Activated naive CD4-positive, alpha-beta T cell treated with anti-CD3 and anti-CD28 coated beads, Interleukin-2, amount 10 ng/mL, durations not matched to agents 7 days and 5 days (primary cell): ENCODE measurements around the gene PLA2G2C.

Source experiments
- CTCF ChIA-PET: fragments of 350-600 bp; sonication (Branson Sonifier 250); formaldehyde crosslinking; loops from one replicate; lab custom pipeline; 2021; ENCODE audit warnings: antibody characterized with exemption; lab: Charles Lee
- DNase-seq: peaks from one replicate; pipeline ENCODE4 v3.0.0-alpha.2; 2020
- H3K27ac Mint-ChIP-seq: one replicate; pipeline ENCODE4 v1.8.0; 2021; ENCODE audit warnings: mild to moderate bottlenecking, moderate library complexity, mixed read lengths
- H3K27me3 Mint-ChIP-seq: one replicate; pipeline ENCODE4 v1.8.0; 2021; ENCODE audit warnings: mild to moderate bottlenecking, mixed read lengths
- H3K36me3 Mint-ChIP-seq: one replicate; pipeline ENCODE4 v1.8.0; 2021; ENCODE audit warnings: mixed read lengths
- H3K4me1 Mint-ChIP-seq: one replicate; pipeline ENCODE4 v1.8.0; 2021; ENCODE audit warnings: mixed read lengths
- H3K4me3 Mint-ChIP-seq: one replicate; pipeline ENCODE4 v1.8.0; 2021; ENCODE audit warnings: mild to moderate bottlenecking, moderate library complexity, mixed read lengths
- H3K9me3 Mint-ChIP-seq: one replicate; pipeline ENCODE4 v1.8.0; 2021; ENCODE audit warnings: mixed read lengths

PLA2G2C gene

DNA sequence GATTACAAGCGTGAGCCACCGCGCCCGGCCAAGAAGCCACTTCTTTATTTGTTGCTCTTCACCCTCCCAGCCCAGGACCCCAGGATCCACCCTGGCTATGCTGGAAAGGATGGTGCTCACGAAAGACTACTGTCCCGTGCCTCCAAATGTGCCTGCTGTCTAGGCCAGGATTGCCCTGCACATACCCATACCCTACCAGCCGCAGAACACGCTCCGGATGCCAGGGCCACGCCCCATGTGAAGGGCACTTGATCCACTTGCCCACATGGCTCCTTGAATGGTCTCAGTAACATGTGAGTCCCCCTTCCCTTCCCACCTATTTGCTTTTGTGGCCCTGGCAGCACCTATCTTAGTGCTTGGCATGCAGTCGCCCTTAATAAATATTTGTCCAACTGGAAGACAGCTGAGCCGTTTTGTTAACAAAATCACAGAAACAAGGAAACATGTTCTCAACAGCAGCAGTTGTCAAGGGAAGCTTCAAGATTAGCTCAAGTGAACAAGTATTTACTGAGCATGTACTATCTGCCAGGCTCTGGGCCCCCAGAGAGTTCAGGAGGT is 14.2 kb downstream of the PLA2G2C start:
- Mint-ChIP-seq H3K9me3 (no peaks in the 10 kb centered on the region), H3K4me3 (no peak overlapping the region), H3K27ac (no peak overlapping the region), H3K36me3 (no peaks in the 10 kb centered on the region), H3K27me3 (peaks cover 13% of the 10 kb centered on the region), H3K4me1 (peaks cover 21% of the 10 kb centered on the region)
- CTCF ChIA-PET, result interaction anchor here (1.0 to 3.7 kb wide), 4 partner anchors 8 to 189 kb away, joined by 3 to 28 read pairs (median 4); no protein-coding TSS in a partner anchor
- DNase-seq, result no peak

DNA sequence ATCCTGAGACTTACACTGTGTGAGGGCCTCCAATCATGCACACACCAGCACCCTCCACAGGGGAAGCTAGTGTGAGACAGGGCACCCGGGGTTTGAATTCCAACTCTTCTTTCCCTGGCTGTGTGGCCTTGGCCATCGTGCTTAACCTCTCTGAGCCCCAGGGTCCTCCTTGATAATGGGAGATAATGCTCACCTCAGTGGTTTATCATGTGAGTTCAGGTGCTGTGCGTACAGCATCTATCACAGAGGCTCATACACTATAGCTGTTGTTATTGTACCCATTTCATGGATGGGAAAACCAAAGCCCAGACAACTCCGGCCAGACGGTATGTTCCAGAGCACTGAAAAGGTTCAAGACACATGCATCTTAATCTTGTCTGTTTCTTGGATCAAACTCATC is 16.4 kb downstream of the PLA2G2C start:
- Mint-ChIP-seq H3K36me3 (peaks cover 3% of the 10 kb centered on the region), H3K27ac (no peak overlapping the region), H3K27me3 (peaks cover 26% of the 10 kb centered on the region), H3K4me1 (peaks cover 17% of the 10 kb centered on the region), H3K4me3 (no peak overlapping the region), H3K9me3 (peaks cover 6% of the 10 kb centered on the region)
- no peak for DNase-seq
- CTCF ChIA-PET, result interaction anchor here (1.5 to 10.2 kb wide), 2 partner anchors 25 to 43 kb away, joined by 3 to 146 read pairs; no protein-coding TSS in a partner anchor

DNA sequence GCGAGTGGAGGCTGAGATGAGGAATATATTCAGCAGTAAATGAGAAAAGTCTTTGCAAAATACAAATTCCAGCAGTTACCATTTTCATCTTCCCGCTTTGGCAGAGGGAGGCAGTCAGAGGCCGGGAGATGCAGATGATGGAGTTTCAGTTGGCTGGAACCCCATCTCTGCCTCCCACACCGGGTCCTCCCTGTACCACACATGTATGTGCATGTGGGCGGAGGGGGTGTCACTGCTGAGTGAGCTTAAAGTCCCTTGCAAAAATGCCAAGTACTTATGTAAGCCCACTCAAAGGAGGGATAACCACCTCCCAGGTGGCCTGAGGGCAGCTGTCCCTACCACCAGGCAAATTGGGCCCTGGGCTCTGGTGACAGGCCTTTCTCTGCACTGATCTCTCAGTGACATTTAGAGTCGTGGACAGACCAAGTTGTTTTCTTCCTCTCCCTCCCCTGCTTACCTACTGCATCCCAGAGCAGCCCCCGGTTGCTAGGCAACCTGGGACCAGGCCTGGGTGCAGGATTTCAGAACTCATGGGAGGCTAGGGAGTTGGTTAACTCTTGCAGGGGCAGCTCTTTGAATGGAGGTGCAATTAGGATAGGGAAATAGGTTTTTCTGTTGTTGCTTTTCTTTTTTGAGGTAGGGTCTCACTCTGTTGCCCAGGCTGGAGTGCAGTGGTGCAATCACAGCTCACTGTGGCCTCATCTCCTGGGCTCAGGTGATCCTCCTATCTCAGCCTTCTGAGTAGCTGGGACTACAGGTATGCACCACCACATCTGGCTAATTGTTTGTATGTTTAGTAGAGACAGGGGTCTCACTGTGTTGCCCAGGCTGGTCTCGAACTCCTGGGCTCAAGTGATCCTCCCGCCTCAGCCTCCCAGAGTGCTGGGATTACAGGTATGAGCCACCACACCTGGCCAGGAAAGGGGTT is 17.5 kb downstream of the PLA2G2C start:
- H3K9me3 Mint-ChIP-seq, result peaks cover 8% of the 10 kb centered on the region
- no peak overlapping the region for H3K27ac Mint-ChIP-seq
- CTCF ChIA-PET, result interaction anchor here (1.5 to 10.2 kb wide), 2 partner anchors 26 to 44 kb away, joined by 3 to 146 read pairs; no protein-coding TSS in a partner anchor
- H3K4me1 Mint-ChIP-seq, result peaks cover 15% of the 10 kb centered on the region
- DNase-seq, result no peak
- no peak overlapping the region for H3K4me3 Mint-ChIP-seq
- H3K36me3 Mint-ChIP-seq, result peaks cover 3% of the 10 kb centered on the region
- peaks cover 35% of the 10 kb centered on the region for H3K27me3 Mint-ChIP-seq

DNA sequence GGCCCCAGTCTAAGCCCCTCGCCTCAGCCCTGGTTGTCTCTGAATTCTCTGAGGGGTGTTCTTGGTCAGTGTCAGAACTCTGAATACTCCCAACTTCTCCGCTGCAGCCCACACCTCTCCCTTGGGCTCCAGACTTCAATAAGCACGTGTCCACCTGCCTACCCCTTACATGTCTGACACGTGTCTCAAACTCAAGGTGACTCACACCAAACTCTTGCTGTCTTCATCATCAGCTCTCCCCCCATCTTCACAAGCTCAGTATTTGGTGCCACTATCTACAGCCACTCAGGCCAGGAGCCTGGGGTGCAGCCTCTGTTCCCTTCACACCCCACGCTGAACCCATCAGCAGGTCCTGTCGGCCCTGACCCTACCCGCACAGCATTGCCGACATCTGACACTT is 19.2 kb downstream of the PLA2G2C start:
- Mint-ChIP-seq H3K4me1 (peaks cover 9% of the 10 kb centered on the region), H3K4me3 (no peak overlapping the region), H3K9me3 (peaks cover 10% of the 10 kb centered on the region), H3K27ac (no peak overlapping the region), H3K27me3 (peaks cover 44% of the 10 kb centered on the region), H3K36me3 (peaks cover 3% of the 10 kb centered on the region)
- no peak for DNase-seq
- CTCF ChIA-PET, result interaction anchor here (0.6 to 10.2 kb wide), 4 partner anchors 13 to 338 kb away, joined by 3 to 146 read pairs (median 5); no protein-coding TSS in a partner anchor

DNA sequence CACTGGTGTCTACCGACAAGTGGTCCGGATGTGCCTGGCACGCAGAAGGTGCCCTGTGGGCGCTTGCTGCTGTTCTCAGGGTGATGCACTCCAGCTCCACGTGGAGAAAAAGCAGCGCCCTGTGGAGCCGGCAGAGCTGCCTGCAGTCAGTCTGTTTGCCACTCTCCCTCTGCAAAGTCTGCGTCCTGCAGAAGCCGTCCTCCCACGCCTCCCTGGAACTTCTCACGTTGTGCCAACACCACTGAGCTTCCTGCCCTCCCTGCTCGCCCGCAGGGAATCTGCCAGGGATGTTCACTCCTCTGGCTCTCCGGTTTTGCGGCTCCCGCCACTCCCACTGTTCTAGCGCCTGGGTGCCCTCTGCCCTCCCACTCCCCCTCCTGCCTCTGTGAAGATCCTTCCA is 20.3 kb downstream of the PLA2G2C start:
- Mint-ChIP-seq H3K27me3 (peaks cover 53% of the 10 kb centered on the region), H3K27ac (no peak overlapping the region), H3K4me3 (no peak overlapping the region), H3K9me3 (peaks cover 16% of the 10 kb centered on the region), H3K36me3 (peaks cover 3% of the 10 kb centered on the region), H3K4me1 (peaks cover under 1% of the 10 kb centered on the region)
- no peak for DNase-seq
- CTCF ChIA-PET, result interaction anchor here (1.0 to 10.2 kb wide), 5 partner anchors 14 to 50 kb away, joined by 3 to 146 read pairs (median 7); no protein-coding TSS in a partner anchor

DNA sequence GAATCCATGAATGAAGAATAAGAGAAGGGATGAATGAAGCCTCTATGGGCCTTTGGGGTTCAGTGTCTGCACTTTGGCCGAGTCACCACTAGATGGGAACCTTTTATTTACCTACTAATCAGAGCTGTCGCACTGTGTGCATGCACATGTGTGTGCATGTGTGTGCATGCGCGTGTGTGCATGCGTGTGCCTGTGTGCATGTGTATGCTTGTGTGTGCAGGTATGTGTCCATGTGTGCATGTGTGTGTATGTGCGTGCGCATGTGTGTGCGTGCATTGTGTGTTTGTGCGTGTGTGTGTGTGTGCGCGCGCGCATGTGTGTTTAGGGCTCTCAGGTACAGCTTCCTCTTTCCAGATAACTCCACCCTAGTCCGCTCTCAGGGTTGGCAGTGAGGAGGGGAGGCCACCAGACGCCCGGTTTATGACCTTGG is 20.8 kb downstream of the PLA2G2C start:
- Mint-ChIP-seq H3K27me3 (peaks cover 57% of the 10 kb centered on the region), H3K4me1 (no peaks in the 10 kb centered on the region), H3K27ac (no peak overlapping the region), H3K36me3 (peaks cover 3% of the 10 kb centered on the region), H3K9me3 (peaks cover 21% of the 10 kb centered on the region), H3K4me3 (no peak overlapping the region)
- peak; percentile 50 for DNase-seq
- CTCF ChIA-PET, result interaction anchor here (1.0 to 10.2 kb wide), 5 partner anchors 14 to 51 kb away, joined by 3 to 146 read pairs (median 7); no protein-coding TSS in a partner anchor

DNA sequence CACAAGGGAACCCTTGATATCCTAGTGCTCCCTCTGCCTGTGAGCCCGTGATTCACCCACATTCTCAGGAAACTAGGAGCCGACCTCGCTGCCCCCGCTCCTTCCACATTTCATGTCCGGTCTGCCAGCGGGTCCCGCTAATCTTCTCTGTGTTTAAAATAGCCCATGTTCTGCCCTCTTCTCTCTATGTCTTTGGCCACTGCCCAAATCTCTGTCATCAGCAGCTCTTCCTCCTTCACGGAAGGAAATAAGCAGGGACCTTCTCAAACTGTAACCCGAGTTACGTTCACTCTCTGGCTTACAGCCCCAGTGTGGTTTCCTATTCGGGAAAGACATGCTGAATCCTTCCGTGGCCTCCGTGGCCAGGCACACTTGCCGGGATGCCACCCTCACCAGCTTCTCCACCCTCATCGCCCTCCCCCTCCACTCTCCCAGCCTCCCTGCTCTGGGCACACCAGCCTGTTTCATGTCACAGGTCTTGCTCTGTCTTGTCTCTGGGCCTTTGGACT is 21.6 kb downstream of the PLA2G2C start:
- Mint-ChIP-seq H3K27me3 (peaks cover 57% of the 10 kb centered on the region), H3K9me3 (peaks cover 29% of the 10 kb centered on the region), H3K36me3 (peaks cover 3% of the 10 kb centered on the region), H3K4me1 (no peaks in the 10 kb centered on the region), H3K4me3 (no peak overlapping the region), H3K27ac (no peak overlapping the region)
- CTCF ChIA-PET, result interaction anchor here (1.0 to 10.2 kb wide), 5 partner anchors 13 to 330 kb away, joined by 3 to 146 read pairs (median 3); no protein-coding TSS in a partner anchor
- no peak for DNase-seq

DNA sequence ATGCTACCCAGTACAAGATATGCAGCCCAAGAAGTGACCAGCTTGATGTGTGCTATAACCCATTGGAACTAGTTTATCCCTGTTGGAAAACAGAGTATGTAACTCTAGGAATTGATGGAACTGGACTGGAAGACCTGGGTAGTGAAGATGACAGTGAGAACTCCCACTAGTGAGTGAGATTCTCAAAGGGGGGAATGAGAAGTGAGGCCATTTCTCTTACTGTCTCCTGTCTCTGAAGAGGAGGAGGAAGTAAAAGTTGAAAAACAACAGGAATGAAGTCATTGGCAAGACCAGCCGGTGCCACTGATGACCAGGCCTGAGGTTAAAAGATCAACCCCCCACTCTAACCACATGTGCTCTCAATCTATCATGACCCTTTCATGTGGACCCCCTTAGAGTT is 26.3 kb downstream of the PLA2G2C start:
- Mint-ChIP-seq H3K4me3 (no peak overlapping the region), H3K36me3 (no peaks in the 10 kb centered on the region), H3K27ac (no peak overlapping the region), H3K27me3 (peaks cover 36% of the 10 kb centered on the region), H3K9me3 (peaks cover 35% of the 10 kb centered on the region), H3K4me1 (no peaks in the 10 kb centered on the region)
- CTCF ChIA-PET, result interaction anchor here (1.3 to 10.2 kb wide), 3 partner anchors 20 to 35 kb away, joined by 3 to 146 read pairs (median 25); no protein-coding TSS in a partner anchor
- DNase-seq, result no peak

DNA sequence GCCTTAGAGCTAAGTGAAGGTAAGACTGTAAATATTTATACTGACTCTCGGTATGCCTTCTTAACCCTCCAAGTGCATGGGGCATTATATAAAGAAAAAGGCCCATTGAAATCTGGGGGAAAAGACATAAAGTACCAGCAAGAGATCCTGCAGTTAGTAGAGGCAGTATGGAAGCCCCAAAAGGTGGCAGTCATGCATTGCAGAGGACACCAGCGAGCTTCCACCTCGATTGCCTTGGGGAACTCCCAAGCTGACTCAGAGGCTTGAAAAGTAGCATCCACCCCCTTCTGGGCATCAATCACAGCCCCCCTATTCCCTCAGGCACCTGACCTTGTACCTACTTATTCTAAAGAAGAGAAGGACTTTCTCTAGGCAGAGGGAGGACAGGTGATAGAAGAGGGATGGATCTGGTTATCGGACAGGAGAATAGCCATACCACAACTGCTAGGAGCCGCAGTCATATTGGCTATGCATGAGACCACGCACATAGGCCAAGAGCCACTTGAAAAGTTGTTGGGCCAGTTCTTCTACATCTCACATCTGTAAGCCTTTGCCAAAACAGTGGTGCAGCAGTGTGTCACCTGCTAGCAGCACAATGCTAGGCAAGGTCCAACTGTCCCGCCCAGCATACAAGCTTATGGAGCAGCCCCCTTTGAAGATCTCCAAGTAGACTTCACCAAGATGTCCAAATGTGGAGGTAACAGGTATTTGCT is 27.8 kb downstream of the PLA2G2C start:
- no peak for DNase-seq
- H3K9me3 Mint-ChIP-seq, result peaks cover 31% of the 10 kb centered on the region
- H3K27ac Mint-ChIP-seq, result no peak overlapping the region
- H3K4me1 Mint-ChIP-seq, result peaks cover 13% of the 10 kb centered on the region
- peaks cover 22% of the 10 kb centered on the region for H3K27me3 Mint-ChIP-seq
- no peaks in the 10 kb centered on the region for H3K36me3 Mint-ChIP-seq
- CTCF ChIA-PET, result interaction anchor here (4.0 kb wide), 1 partner anchor 36 kb away, joined by 25 read pairs; no protein-coding TSS in a partner anchor
- no peak overlapping the region for H3K4me3 Mint-ChIP-seq

DNA sequence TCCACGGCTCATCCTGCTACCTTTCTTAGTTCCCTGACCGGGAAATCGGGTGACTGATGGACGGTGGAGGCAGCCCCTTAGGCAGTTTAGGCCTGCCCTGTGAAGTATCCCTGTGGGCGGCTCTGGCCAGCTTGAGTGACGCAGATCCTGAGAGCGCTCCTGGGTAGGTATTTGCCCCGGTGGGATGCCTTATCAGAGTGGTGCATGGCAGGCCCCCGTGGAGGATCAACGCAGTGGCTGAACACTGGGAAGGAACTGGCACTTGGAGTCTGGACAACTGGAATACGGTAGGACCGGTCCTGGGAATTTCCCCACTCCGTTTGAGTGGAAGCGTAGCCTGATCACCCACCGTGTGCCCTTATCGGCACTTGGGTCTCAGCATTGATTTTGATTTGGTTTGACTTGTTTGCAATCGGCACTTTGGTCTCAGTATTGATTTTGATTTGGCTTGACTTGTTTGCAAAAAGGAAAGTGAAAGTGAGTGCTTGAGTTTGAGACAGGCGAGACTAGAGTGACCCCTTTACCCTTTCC is 32.0 kb downstream of the PLA2G2C start:
- H3K4me3 Mint-ChIP-seq, result no peak overlapping the region

DNA sequence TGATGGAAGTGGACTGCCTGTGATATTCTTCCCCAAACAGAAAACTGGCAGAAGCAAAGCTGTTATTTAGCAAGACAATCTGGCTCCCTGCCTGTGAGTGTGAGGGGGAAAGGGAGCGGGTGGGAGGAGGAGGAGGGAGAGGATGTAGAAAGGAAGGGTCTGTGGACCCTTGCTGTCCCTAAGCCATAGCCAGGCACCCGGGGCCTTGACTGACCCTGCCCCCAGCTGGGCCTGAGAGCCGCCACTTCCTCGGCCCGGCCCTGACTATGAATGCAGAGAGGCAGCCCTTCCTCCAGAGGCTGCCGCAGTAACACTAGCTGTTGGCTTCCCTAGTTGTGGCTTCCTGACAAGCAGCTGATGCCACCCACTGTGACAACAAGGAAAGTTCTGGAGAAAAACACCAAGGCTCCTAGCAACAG is 33.3 kb downstream of the PLA2G2C start:
- CTCF ChIA-PET, result interaction anchor here (0.5 to 4.5 kb wide), 12 partner anchors 9 to 304 kb away, joined by 3 to 51 read pairs (median 6); no protein-coding TSS in a partner anchor
- Mint-ChIP-seq H3K27ac (no peak overlapping the region), H3K9me3 (no peaks in the 10 kb centered on the region), H3K36me3 (no peaks in the 10 kb centered on the region), H3K27me3 (peaks cover 25% of the 10 kb centered on the region), H3K4me1 (peaks cover 16% of the 10 kb centered on the region), H3K4me3 (no peak overlapping the region)
- no peak for DNase-seq

More for the DNA sequence above, 32.0 kb downstream of the PLA2G2C start:
- peaks cover 18% of the 10 kb centered on the region for H3K27me3 Mint-ChIP-seq
- H3K9me3 Mint-ChIP-seq, result peaks cover 7% of the 10 kb centered on the region
- peak overlapping the region; percentile 76 for H3K27ac Mint-ChIP-seq
- H3K36me3 Mint-ChIP-seq, result no peaks in the 10 kb centered on the region
- DNase-seq, result no peak
- H3K4me1 Mint-ChIP-seq, result peaks cover 16% of the 10 kb centered on the region
- CTCF ChIA-PET, result interaction anchor here (0.8 to 4.5 kb wide), 8 partner anchors 8 to 272 kb away, joined by 3 to 51 read pairs (median 5); partner anchors contain the start of gene OTUD3

DNA sequence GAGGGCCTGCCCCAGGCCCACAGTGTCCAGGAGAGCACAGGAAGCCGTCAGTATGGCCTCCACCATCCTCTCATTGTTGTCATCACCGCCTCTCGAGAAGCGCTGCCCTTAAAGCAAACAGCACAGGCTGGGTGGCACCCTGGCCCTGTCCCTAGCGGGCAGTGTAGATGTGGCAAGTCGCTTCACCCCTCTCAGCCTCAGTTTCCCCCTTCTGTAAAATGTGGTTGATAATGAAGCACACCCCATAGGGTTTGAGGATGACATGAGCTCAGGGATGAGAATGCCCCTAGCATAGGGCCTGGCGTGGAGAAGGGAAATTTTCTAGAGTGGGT is 33.8 kb downstream of the PLA2G2C start:
- H3K36me3 Mint-ChIP-seq, result no peaks in the 10 kb centered on the region
- no peak for DNase-seq
- H3K27me3 Mint-ChIP-seq, result peaks cover 28% of the 10 kb centered on the region
- H3K9me3 Mint-ChIP-seq, result no peaks in the 10 kb centered on the region
- peaks cover 16% of the 10 kb centered on the region for H3K4me1 Mint-ChIP-seq
- no peak overlapping the region for H3K27ac Mint-ChIP-seq
- peak overlapping the region; percentile 69 for H3K4me3 Mint-ChIP-seq
- CTCF ChIA-PET, result interaction anchor here (0.5 to 4.5 kb wide), 12 partner anchors 10 to 303 kb away, joined by 3 to 51 read pairs (median 6); no protein-coding TSS in a partner anchor
